ENCODE data around the gene DDX51.
"Not testable (repeated sequence)": the region's sequence is repeated elsewhere in the genome, so short reads cannot be mapped to it uniquely, and the experiment has no call there.

Gene DDX51

GRCh38 chr12:132121283-132121682 lies 22.8 kb downstream of the DDX51 start:
- DNase-seq (ENCODE audit: extremely low read depth in 1 of 2, low read depth in 1 of 2): no peak

GRCh38 chr12:132118876-132119275 lies 25.2 kb downstream of the DDX51 start:
- no peak for DNase-seq (ENCODE audit: extremely low read depth in 1 of 2, low read depth in 1 of 2)

- no peak for DNase-seq (ENCODE audit: extremely low read depth in 1 of 2, low read depth in 1 of 2)
Observed at GRCh38 chr12:132117558-132117875, 26.6 kb downstream of the DDX51 start.

- no peak for DNase-seq (ENCODE audit: extremely low read depth in 1 of 2, low read depth in 1 of 2)
Observed at GRCh38 chr12:132116709-132117557, 27.2 kb downstream of the DDX51 start.

- DNase-seq (ENCODE audit: extremely low read depth in 1 of 2, low read depth in 1 of 2): no peak
Observed at GRCh38 chr12:132115500-132115899, 28.6 kb downstream of the DDX51 start.

GRCh38 chr12:132114667-132115066 lies 29.5 kb downstream of the DDX51 start:
- no peak for DNase-seq (ENCODE audit: extremely low read depth in 1 of 2, low read depth in 1 of 2)

GRCh38 chr12:132111654-132112304 lies 32.3 kb downstream of the DDX51 start:
- DNase-seq (ENCODE audit: extremely low read depth in 1 of 2, low read depth in 1 of 2): no peak

GRCh38 chr12:132110677-132111076 lies 33.4 kb downstream of the DDX51 start:
- DNase-seq (ENCODE audit: extremely low read depth in 1 of 2, low read depth in 1 of 2): no peak

- DNase-seq (ENCODE audit: extremely low read depth in 1 of 2, low read depth in 1 of 2): no peak
Observed at GRCh38 chr12:132109741-132110140, 34.4 kb downstream of the DDX51 start.

GRCh38 chr12:132108211-132108832 lies 35.8 kb downstream of the DDX51 start:
- no peak for DNase-seq (ENCODE audit: extremely low read depth in 1 of 2, low read depth in 1 of 2)

GRCh38 chr12:132106921-132107320 lies 37.2 kb downstream of the DDX51 start:
- no peak for DNase-seq (ENCODE audit: extremely low read depth in 1 of 2, low read depth in 1 of 2)

- DNase-seq (ENCODE audit: extremely low read depth in 1 of 2, low read depth in 1 of 2): no peak
Observed at GRCh38 chr12:132105467-132105866, 38.7 kb downstream of the DDX51 start.

GRCh38 chr12:132103542-132104308 lies 40.4 kb downstream of the DDX51 start:
- no peak for DNase-seq (ENCODE audit: extremely low read depth in 1 of 2, low read depth in 1 of 2)

GRCh38 chr12:132103072-132103471 lies 41.0 kb downstream of the DDX51 start:
- not testable (repeated sequence) for DNase-seq (ENCODE audit: extremely low read depth in 1 of 2, low read depth in 1 of 2)

- no peak for DNase-seq (ENCODE audit: extremely low read depth in 1 of 2, low read depth in 1 of 2)
Observed at GRCh38 chr12:132102297-132102696, 41.8 kb downstream of the DDX51 start.

GRCh38 chr12:132100306-132101065 lies 43.6 kb downstream of the DDX51 start:
- no peak for DNase-seq (ENCODE audit: extremely low read depth in 1 of 2, low read depth in 1 of 2)

GRCh38 chr12:132099739-132100138 lies 44.4 kb downstream of the DDX51 start:
- DNase-seq (ENCODE audit: extremely low read depth in 1 of 2, low read depth in 1 of 2): no peak

- no peak for DNase-seq (ENCODE audit: extremely low read depth in 1 of 2, low read depth in 1 of 2)
Observed at GRCh38 chr12:132095520-132096409, 48.4 kb downstream of the DDX51 start.

- DNase-seq (ENCODE audit: extremely low read depth in 1 of 2, low read depth in 1 of 2): no peak
Observed at GRCh38 chr12:132094269-132094891, 49.7 kb downstream of the DDX51 start.
